ENCODE data around the gene SNX15.
"Not testable (repeated sequence)": the region's sequence is repeated elsewhere in the genome, so short reads cannot be mapped to it uniquely, and the experiment has no call there.

SNX15 gene

DNA sequence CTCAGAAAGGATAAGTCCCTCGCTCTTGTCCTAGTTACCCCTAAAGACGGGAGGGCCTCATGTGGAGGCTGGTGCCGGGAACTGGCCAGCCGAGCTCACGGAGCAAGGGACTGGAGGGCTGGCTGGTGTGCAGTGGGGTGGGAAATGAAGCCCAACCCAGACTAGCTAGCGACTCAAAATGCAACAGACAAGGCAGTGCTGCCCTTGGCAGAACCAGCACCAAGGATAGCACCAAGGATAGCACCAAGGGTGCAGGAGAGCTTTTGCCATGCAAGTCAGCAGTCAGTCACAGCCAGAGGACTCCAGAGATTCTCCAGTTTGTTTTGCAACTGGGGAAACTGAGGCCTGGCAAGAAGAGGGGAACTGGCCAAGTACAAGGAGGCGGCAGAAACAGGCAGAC is 24.0 kb upstream of the SNX15 start:
- no peak overlapping the region for H3K27ac Mint-ChIP-seq
- no peak for DNase-seq
- peaks cover 10 to 29% of the 10 kb centered on the region in 2 donors for H3K27me3 Mint-ChIP-seq
- no peak for ATAC-seq (replicated peaks)
- no peaks in the 10 kb centered on the region for H3K9me3 Mint-ChIP-seq
- no peak overlapping the region for H3K4me3 Mint-ChIP-seq
- H3K36me3 Mint-ChIP-seq (ENCODE audit: insufficient read depth) = no peaks in the 10 kb centered on the region
- peaks cover 4 to 6% of the 10 kb centered on the region in 2 donors for H3K4me1 Mint-ChIP-seq (ENCODE audit: low read depth in 2 of 2)

DNA sequence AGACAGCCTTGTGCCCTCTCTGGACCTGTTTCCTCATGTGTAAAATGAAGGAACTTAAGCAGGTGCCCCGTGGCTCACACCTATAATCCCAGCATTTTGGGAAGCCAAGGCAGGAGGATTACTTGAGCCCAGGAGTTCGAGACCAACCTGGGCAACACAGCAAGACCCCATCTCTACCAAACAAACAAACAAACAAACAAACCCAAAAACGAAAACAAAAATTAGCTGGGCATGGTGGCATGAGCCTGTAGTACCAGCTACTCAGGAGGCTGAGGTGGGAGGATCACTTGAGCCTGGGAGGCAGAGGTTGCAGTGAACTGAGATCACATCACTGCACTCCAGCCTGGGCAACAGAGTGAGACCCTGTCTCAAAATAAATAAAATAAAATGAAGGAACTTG is 23.3 kb upstream of the SNX15 start:
- H3K27ac Mint-ChIP-seq; H3K36me3 Mint-ChIP-seq (ENCODE audit: insufficient read depth); ATAC-seq (replicated peaks); H3K4me3 Mint-ChIP-seq; DNase-seq; H3K9me3 Mint-ChIP-seq; H3K4me1 Mint-ChIP-seq (ENCODE audit: low read depth in 2 of 2): not testable (repeated sequence)
- H3K27me3 Mint-ChIP-seq = peaks cover 10 to 29% of the 10 kb centered on the region in 2 donors

DNA sequence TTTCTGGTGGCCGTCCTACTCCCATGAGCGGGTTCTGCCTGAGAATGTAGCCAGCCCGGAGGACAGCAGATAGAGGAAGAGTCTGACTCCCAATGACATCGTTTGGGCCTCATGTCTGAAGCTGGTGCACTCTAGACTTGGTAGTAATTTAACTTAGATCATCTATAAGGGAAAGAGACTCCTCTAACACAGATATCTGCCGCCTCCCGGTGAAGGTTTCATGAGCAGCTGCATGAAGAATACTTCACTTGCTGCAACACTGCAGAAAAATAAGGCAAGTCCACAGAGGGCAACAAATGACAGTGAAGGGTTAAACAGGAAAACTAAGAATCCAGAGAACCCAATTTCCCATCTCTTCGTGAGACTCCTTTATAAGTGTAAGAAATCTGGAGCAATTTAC is 19.2 kb upstream of the SNX15 start:
- ATAC-seq (replicated peaks) = no peak
- no peaks in the 10 kb centered on the region for H3K36me3 Mint-ChIP-seq (ENCODE audit: insufficient read depth)
- DNase-seq = no peak
- H3K4me1 Mint-ChIP-seq (ENCODE audit: low read depth in 2 of 2) = peaks cover under 1 to 2% of the 10 kb centered on the region in 2 donors
- peaks cover 10 to 15% of the 10 kb centered on the region in 2 donors for H3K27me3 Mint-ChIP-seq
- H3K27ac Mint-ChIP-seq = no peak overlapping the region
- no peaks in the 10 kb centered on the region for H3K9me3 Mint-ChIP-seq
- H3K4me3 Mint-ChIP-seq = no peak overlapping the region

DNA sequence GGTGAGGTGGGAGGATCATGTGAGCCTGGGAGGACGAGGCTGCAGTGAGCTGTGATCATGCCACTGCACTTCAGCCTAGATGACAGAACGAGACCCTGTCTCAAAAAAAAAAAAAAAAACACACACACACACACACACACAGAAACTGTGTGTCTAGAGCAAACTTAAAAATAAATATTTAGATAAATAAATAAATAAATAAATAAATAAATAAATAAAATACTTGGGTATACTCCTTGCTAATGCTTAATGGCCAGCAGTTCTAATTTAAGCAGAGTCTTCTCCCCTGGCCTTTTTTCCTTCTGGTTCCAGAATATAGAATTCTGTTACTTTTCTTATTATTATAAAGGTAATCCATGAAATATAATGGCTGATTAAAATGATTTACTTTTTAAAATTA is 18.4 kb upstream of the SNX15 start:
- peaks cover 8% of the 10 kb centered on the region for H3K36me3 Mint-ChIP-seq (ENCODE audit: insufficient read depth)
- no peak overlapping the region for H3K27ac Mint-ChIP-seq
- no peak for DNase-seq
- no peak for ATAC-seq (replicated peaks)
- H3K9me3 Mint-ChIP-seq = no peaks in the 10 kb centered on the region
- H3K4me3 Mint-ChIP-seq = no peak overlapping the region
- peaks cover 6 to 7% of the 10 kb centered on the region in 2 donors for H3K4me1 Mint-ChIP-seq (ENCODE audit: low read depth in 2 of 2)
- peaks cover 10% of the 10 kb centered on the region in 2 donors for H3K27me3 Mint-ChIP-seq

DNA sequence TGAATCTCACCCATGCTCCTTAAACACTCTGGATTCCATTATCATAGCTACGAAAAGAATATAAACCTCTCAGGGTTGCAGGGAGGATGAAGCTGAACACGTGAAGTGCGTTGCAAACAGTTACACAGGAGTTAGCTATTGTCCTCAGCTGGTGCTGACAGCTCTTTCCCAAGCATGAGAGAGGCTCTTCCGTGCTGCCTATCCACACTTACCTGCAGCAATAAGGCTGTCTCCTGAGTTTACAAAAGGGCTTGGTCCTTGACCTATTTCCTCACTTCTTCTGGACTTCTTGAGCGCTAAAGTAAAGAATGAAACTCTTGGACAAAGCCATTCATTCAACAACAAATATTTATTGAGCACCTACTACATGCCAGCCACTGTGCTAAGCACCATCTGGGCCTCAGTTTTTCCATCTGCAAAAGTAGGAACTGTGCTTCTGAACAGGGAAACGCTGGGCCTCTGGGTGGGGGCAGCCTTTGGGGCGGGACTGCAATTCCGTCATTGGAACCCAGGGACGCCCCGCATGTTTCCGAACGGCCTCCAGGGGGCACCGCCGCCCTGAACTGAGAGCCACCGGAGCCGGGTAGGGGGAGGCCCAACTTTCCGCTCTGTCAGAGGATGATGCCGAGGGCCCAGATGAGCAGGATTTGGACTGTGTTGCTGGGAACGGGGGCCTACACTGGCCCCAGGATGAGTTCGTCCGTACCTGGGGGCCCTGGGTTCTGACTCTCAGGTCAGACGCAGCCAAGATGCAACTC is 13.9 kb upstream of the SNX15 start:
- Mint-ChIP-seq H3K4me1 (ENCODE audit: low read depth in 2 of 2) (peaks cover 19 to 23% of the 10 kb centered on the region in 2 donors), H3K27me3 (no peaks in the 10 kb centered on the region), H3K36me3 (ENCODE audit: insufficient read depth) (peaks cover 13% of the 10 kb centered on the region), H3K4me3 (peak overlapping the region; percentile 87 to 89), H3K9me3 (no peaks in the 10 kb centered on the region), H3K27ac (peak overlapping the region; percentile 94 to 95)
- DNase-seq (peak; percentile 87 to 90 (median 88)), ATAC-seq (replicated peaks) (peak; percentile 84)

DNA sequence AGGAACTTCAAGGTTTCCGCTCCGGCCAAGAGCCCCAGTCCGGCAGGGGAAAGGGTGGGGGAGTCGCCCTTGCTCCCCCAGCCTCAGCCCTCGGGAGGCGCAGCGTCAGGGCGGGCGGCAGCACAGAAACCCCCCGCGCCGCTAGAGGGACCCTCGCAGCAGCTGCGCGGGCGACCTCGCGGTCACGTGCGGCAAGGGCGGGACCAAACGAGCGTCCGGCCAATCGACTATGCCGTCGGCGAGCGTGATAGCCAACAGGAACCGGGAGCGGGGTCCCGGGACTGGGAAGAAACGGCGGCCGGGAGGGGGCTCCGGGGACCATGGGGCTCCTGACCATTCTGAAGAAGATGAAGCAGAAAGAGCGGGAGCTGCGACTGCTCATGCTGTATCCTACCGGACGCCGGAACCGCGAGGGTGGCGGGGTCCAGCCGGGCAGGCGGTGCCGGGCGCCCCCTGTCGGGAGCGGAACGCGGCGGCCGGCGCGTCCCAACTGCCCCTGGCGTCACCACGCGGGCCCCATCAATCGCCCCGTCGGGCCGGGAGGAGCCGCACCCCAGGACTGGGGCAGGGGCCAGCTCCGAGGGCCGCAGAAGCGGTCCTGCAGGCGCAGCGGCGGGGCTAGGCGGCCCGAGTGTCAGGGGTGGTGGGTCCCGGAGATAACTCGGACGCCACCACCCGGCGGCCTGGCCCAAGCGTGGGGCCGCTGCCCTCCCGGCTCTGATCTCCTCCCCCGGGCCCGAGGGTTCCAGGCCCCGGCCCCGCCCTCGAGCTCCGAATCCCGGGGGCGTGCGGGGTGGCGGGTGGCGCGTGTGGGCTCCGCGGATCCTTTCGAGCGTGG is 13.1 kb upstream of the SNX15 start, which contains the start of gene ARL2:
Gene ARL2, plus strand, starts transcription at position 273 of the 838 bp plus-strand sequence. Its CDS starts 48 bp downstream, at position 321.
- Mint-ChIP-seq H3K36me3 (ENCODE audit: insufficient read depth) (peaks cover 18% of the 10 kb centered on the region), H3K9me3 (no peaks in the 10 kb centered on the region), H3K4me3 (peak within 1 kb of the TSS; percentile 87 to 89), H3K27me3 (no peaks in the 10 kb centered on the region), H3K4me1 (ENCODE audit: low read depth in 2 of 2) (peaks cover 19 to 23% of the 10 kb centered on the region in 2 donors), H3K27ac (peak within 1 kb of the TSS; percentile 94 to 95)
- peak; percentile 78 to 82 (median 80) for DNase-seq
- peak; percentile 76 for ATAC-seq (replicated peaks)

DNA sequence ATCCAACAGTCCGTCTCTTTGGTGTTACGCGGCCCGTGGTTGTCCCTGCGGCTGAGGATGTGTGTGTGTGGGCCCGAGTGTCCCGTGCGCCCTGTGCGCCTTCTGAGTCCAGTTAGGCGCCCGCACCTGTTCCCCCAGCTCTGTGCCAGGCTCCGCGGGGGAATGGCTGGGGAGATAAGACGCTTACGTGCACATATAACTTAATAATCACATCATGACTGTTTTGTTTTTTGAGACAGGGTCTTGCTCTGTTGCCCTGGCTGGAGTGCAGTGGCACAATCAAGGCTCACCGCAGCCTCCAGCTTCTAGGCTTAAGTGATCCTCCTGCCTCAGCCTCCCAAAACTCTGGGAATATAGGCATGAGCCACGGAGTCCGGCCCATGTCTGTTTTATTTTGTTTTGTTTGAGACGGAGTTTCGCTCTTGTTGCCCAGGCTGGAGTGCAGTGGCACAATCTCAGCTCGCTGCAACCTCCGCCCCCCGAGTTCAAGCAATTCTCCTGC is 12.5 kb upstream of the SNX15 start:
- DNase-seq (no peak), ATAC-seq (replicated peaks) (peak; percentile 0)
- H3K9me3 Mint-ChIP-seq = no peaks in the 10 kb centered on the region
- H3K36me3 Mint-ChIP-seq (ENCODE audit: insufficient read depth) = peaks cover 20% of the 10 kb centered on the region
- H3K4me3 Mint-ChIP-seq = peak overlapping the region; percentile 80 to 86
- peaks cover 19 to 23% of the 10 kb centered on the region in 2 donors for H3K4me1 Mint-ChIP-seq (ENCODE audit: low read depth in 2 of 2)
- no peaks in the 10 kb centered on the region for H3K27me3 Mint-ChIP-seq
- H3K27ac Mint-ChIP-seq = peak overlapping the region in 1 of 2 donors; percentile 74

DNA sequence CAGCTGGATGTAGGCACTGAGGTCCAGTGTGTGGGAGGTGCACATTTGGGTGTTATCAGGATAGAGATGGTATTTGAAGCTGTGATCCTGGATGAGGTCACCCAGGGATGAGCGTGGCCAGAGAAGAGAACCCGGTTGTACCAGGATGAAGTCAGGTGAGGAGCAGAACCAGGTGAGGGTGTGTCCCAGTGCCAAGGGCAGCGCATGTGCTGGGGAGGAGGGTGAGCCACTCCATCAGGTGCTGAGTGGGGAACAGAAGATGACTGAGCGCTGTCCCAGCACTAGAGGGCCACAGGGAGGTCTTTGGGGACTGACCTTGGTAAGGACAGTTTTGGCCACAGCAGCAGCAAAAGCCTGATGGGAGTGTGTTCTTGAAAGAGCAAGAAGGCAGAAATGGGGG is 10.5 kb upstream of the SNX15 start:
- no peak overlapping the region for H3K27ac Mint-ChIP-seq
- H3K36me3 Mint-ChIP-seq (ENCODE audit: insufficient read depth) = peaks cover 23% of the 10 kb centered on the region

DNA sequence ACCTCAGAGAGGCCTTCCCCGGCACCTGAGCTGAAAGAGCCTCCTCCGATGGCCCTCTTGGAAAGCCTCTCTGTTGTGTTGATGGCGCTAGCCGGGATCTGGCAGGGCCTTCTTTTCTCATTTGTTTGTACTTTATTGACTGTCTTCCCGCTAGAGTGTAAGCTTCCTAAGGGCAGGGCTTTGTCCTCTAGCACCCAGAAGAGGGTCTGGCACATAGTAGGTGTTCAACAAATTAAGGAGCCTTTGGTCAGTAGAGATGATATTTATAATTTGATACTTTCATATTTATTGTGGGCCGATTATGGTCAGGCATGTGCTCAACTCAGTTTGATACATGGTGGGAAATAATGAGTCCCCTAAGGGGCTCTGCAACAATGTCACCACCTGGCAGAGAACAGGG is 9.3 kb upstream of the SNX15 start:
- Mint-ChIP-seq H3K9me3 (no peaks in the 10 kb centered on the region), H3K27ac (no peak overlapping the region), H3K4me1 (ENCODE audit: low read depth in 2 of 2) (peaks cover 19 to 22% of the 10 kb centered on the region in 2 donors), H3K36me3 (ENCODE audit: insufficient read depth) (peaks cover 29% of the 10 kb centered on the region), H3K4me3 (no peak overlapping the region), H3K27me3 (no peaks in the 10 kb centered on the region)
- DNase-seq (no peak), ATAC-seq (replicated peaks) (no peak)

More for the DNA sequence above, 10.5 kb upstream of the SNX15 start:
- Mint-ChIP-seq H3K9me3 (no peaks in the 10 kb centered on the region), H3K27me3 (no peaks in the 10 kb centered on the region), H3K4me3 (no peak overlapping the region), H3K4me1 (ENCODE audit: low read depth in 2 of 2) (peaks cover 19 to 23% of the 10 kb centered on the region in 2 donors)
- DNase-seq (no peak), ATAC-seq (replicated peaks) (no peak)

DNA sequence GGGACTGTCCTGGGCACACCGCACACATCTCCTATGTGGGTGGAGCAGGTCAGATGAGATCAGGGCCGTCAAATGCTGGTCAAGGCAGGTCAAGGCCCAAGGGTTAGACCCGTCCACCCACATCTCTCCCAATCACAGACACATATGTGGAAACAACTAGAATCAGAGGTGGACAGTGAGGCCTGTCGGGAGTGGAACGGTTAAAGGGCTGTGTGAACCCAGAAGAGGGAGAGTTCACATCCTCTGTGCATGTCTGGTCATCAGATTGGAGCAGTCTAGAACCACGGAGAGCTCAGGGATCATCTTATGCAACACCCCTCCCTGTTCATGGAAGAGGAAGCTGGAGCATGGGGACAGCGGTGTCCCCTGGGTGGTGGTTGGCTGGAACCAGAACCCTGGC is 7.4 kb upstream of the SNX15 start:
- Mint-ChIP-seq H3K36me3 (ENCODE audit: insufficient read depth) (peaks cover 20% of the 10 kb centered on the region), H3K27ac (no peak overlapping the region)

DNA sequence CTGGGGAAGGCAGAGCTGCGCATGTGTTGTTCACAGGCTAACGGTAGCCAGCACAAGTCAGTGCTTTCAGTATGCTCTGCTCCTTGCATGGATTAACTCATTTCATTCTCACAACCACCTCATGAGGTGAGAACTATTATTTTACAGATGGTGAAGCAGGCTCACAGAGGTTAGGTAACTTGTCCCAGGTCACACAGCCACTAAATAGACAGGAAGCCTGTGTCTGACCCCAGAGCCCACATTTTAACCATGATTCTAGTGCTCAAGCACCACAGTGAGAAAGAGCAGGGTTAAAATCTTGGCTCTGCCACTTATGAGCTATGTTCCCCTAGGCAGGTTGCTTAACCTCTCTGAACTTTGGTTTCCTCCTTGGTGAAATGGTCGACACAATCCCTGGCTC is 6.2 kb upstream of the SNX15 start:
- no peaks in the 10 kb centered on the region for H3K9me3 Mint-ChIP-seq
- H3K36me3 Mint-ChIP-seq (ENCODE audit: insufficient read depth) = peaks cover 18% of the 10 kb centered on the region
- ATAC-seq (replicated peaks) (no peak), DNase-seq (no peak)
- no peaks in the 10 kb centered on the region for H3K27me3 Mint-ChIP-seq
- peak overlapping the region in 1 of 2 donors; percentile 41 for H3K27ac Mint-ChIP-seq
- H3K4me3 Mint-ChIP-seq = no peak overlapping the region
- H3K4me1 Mint-ChIP-seq (ENCODE audit: low read depth in 2 of 2) = peaks cover 6 to 10% of the 10 kb centered on the region in 2 donors

More for the DNA sequence above, 7.4 kb upstream of the SNX15 start:
- Mint-ChIP-seq H3K27me3 (no peaks in the 10 kb centered on the region), H3K4me1 (ENCODE audit: low read depth in 2 of 2) (peaks cover 10 to 15% of the 10 kb centered on the region in 2 donors), H3K4me3 (no peak overlapping the region), H3K9me3 (no peaks in the 10 kb centered on the region)
- DNase-seq (no peak), ATAC-seq (replicated peaks) (no peak)

DNA sequence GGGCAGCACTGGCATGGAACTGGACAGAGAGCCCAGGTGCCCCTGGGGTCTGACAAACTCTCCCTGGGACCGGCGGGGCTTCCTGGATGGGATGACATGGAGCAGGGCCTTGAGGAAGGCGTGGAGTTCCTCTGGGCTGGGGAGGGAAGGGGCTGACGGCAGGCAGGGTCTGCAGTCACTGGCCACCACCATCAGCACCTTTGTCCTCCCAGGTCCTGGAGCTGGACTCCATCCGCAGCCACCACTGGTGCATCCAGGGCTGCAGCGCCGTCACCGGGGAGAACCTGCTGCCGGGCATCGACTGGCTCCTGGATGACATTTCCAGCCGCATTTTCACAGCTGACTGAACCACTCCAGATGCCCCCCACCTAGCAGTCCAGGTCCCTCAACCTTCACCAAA is 5.7 kb upstream of the SNX15 start:
- ATAC-seq (replicated peaks) = no peak
- H3K36me3 Mint-ChIP-seq (ENCODE audit: insufficient read depth) = peaks cover 16% of the 10 kb centered on the region
- no peaks in the 10 kb centered on the region for H3K27me3 Mint-ChIP-seq
- peaks cover 3 to 7% of the 10 kb centered on the region in 2 donors for H3K4me1 Mint-ChIP-seq (ENCODE audit: low read depth in 2 of 2)
- H3K27ac Mint-ChIP-seq = peak overlapping the region in 1 of 2 donors; percentile 41
- H3K4me3 Mint-ChIP-seq = no peak overlapping the region
- no peaks in the 10 kb centered on the region for H3K9me3 Mint-ChIP-seq
- no peak for DNase-seq

DNA sequence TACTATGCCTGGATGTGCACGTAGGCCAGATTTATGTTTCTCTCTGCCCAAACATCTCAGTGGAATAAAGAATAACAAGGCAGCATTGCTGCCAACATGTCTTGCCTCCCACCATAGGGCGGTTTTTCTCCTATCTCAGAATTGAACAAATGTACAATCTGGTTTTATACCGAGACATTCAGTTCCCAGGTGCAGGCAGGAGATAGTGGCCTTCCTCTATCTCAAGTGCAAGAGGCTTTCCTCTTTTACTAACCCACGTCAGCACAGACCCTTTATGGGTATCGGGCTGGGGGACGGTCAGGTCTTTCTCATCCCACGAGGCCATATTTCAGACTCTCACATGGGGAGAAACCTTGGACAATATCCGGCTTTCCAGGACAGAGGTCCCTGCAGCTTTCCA is 3.7 kb upstream of the SNX15 start:
- not testable (repeated sequence) for H3K27ac Mint-ChIP-seq; H3K27me3 Mint-ChIP-seq; ATAC-seq (replicated peaks); H3K4me3 Mint-ChIP-seq; H3K9me3 Mint-ChIP-seq; DNase-seq
- Mint-ChIP-seq H3K36me3 (ENCODE audit: insufficient read depth) (peaks cover 26% of the 10 kb centered on the region), H3K4me1 (ENCODE audit: low read depth in 2 of 2) (peaks cover 10 to 15% of the 10 kb centered on the region in 2 donors)
